D721Med (cell line): ENCODE results near the gene SLC15A4.

Experiments
- DNase-seq: peaks from one replicate; pipeline ENCODE4 v3.0.0; 2011; ENCODE audit warnings: low spot score; ENCODE audit not compliant: insufficient read length
- FAIRE-seq: peaks from 2 replicates; lab custom pipeline; 2011; peaks lifted over from hg19 to GRCh38; lab: Jason Lieb, UNC
- TF ChIP-seq, protein P1 (sequence below): IDR thresholded peaks from 2 replicates; pipeline ENCODE4 v1.5.1; 2012; ENCODE audit warnings: mild to moderate bottlenecking, control low read depth; ENCODE audit not compliant: insufficient read depth; ENCODE audit errors: missing control alignments

The SLC15A4 gene

DNA sequence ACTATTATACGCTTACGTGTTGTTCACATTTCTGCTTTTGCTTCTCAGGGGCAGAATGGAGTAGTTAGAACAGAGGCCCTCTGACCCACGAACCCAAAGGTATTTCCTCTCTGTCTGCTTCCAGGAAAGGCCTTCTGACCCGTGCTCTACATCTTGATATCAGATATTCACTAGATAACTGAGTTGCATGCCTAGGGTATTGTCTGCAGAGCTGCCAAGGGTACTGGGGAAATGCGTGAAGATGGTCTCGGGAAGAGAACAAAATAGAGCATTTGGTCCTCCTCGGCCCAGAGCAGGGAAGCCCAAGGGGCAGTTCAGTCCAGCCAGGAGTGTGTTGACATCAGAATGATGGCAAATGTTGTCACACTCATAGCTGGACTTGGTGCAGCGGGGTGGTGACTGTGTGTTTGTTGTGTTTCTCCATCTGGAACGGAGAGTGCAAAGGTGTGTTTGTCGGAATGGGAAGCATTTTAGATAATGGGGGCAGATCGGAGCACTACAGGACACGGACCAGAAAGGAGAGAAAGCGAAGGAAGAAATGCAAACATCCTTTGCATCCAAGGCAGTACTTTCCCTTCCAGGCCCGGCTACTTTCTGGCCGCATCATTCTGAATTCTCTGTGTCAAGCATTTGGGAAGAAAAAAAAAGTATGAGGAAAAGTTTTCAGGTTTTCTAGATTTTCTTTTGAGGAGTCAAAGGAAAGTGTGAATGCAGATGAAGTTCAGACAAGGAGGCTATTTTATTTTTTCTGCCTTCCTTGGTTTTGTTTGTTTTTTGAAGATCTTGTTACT lies 37.7 kb upstream of the SLC15A4 start:
- DNase-seq (no peak), FAIRE-seq (no peak)
- TF ChIP-seq, protein P1, sequence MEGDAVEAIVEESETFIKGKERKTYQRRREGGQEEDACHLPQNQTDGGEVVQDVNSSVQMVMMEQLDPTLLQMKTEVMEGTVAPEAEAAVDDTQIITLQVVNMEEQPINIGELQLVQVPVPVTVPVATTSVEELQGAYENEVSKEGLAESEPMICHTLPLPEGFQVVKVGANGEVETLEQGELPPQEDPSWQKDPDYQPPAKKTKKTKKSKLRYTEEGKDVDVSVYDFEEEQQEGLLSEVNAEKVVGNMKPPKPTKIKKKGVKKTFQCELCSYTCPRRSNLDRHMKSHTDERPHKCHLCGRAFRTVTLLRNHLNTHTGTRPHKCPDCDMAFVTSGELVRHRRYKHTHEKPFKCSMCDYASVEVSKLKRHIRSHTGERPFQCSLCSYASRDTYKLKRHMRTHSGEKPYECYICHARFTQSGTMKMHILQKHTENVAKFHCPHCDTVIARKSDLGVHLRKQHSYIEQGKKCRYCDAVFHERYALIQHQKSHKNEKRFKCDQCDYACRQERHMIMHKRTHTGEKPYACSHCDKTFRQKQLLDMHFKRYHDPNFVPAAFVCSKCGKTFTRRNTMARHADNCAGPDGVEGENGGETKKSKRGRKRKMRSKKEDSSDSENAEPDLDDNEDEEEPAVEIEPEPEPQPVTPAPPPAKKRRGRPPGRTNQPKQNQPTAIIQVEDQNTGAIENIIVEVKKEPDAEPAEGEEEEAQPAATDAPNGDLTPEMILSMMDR = no peak

DNA sequence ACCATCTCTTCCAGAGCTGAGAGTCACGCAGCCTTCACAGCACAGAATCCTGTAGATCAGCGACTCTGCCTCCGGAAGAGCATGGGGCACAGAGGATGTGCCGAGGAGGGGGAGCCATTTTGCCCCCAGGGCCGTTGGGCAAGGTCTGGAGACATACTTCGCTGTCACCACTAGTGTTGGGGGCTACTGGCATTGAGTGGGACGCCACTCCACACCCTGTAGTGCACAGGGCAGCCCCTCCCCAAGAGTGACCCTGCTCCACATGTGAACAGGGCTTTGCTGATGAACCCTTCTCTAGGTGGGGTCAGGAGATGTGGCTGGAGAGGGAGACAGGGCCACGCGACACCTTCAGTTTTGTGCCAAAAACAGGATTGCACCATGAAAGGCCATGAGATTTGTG lies 35.6 kb upstream of the SLC15A4 start:
- FAIRE-seq = no peak
- TF ChIP-seq, protein P1 = no peak
- no peak for DNase-seq

DNA sequence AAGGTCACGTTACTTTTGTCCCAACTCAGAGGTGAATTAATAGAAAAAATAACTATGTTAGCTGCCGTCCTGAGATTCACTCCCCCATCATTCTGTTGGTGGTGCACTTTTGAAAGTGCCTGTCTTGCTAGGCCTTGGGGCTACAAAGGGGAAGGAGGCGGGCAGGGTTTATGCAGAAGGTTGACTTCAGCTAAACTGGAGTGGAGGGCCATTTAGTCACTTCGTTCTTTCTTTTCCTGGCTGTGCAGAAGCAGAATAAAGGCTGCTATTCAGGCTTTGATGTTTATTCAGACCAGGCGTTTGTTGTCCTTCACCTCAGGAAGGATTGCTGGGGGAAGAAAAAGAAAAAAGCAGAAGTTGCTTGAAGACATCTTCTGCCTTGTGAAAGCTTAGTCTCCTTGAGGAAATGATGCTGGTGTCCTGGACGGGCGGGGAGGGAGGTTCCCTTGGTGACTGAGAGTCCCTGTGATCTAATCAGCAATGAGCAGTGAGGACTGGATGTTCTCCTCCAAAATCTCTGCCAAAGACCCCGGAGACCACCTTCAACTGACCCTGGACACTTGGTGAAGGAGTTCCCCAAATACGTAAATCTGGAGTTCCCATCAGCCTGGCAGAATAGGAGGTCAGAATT lies 33.5 kb upstream of the SLC15A4 start:
- TF ChIP-seq, protein P1 = no peak
- no peak for DNase-seq
- FAIRE-seq = no peak

DNA sequence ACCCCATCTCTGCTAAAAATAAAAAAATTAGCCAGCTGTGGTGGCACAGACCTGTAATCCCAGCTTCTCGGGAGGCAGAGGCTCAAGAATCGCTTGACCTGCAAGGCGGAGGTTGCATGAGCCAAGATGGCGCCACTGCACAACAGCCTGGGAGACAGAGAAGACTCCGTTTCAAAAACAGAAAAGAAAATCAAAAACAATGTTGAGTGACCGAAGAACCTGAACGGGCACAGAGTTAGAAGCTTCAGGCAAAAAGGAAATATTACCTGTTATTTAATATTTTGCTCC lies 33.0 kb upstream of the SLC15A4 start:
- TF ChIP-seq, protein P1 = no peak
- DNase-seq (no peak), FAIRE-seq (no peak)

DNA sequence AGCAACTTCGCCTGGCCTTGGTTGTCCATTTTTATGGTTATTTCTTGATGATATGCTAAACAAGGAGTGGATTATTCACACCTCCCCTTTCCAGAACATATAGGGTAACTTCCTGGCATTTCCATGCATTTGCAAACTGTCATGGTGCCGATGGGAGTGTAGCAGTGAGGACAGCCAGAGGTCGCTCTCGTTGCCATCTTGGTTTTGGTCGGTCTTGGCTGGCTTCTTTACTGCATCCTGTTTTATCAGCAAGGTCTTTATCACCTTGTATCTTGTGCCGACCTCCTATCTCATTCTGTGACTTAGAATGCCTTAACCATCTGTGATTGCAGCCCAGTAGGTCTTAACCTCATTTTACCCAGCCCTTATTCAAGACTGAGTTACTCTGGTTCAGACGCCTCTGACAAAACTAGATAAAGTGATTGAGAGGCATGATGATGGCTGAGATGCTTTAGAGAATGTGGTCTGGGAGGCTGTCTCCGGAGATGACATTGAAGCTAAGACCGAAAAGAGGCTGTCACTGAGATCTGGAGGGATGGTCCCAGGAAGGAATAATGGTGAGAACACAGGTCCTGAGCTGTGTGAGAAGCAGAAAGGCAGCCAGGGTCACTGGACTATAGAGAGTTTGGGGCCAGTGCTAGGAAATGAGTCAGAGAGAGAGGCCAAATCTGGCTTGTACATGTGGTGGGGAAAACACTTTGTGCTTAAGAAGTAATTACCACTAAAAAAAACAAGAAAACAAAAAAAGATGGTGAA lies 32.5 kb upstream of the SLC15A4 start:
- FAIRE-seq = no peak
- TF ChIP-seq, protein P1 = no peak

DNA sequence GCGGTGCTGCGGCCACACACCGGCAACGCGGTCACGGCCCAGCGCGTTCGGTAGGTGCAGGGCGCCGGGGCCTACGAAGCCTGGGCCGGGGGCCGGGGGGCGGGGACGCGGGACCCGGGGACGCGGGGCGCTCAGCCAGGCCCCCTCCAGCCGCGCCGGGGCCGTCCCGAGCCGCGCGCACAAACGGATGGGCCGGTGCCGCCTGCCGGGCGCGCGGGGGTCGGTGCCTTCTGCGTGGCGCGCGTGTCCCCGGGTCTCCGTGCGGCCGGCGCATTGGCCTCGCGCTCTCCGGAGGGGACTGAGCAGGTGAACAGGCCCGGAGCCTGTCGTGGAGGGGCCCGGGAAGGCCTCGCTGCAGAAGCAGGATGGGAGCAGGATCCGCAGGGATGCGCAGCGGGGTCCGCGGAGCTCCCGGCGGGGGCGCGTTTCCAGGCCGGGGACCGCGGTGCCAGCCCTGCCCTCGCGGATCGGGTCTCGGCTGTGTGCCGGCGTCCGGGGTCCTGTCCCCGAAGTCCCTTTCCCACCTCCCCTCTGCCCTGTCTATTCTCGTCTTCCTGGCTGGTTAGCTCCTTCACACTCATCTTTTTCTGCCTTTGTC lies 29.9 kb upstream of the SLC15A4 start:
- DNase-seq = peak; percentile 29
- no peak for FAIRE-seq
- TF ChIP-seq, protein P1 = no peak

More for the DNA sequence above, 32.5 kb upstream of the SLC15A4 start:
- no peak for DNase-seq
